OCI-LY3 (cell line): ENCODE measurements around the gene ARFIP1.

Experiments used
- H2AFZ ChIP-seq: fragments of 200-600, 300-600 bp; shearing (Covaris generic); 2 replicates; pipeline ENCODE4 v1.6.0; 2014; ENCODE audit warnings: antibody characterized with exemption, low read depth, low read length
- H3K27ac ChIP-seq: fragments of 200-600, 300-600 bp; sonication (generic); 2 replicates; pipeline ENCODE4 v1.5.1; 2014; ENCODE audit warnings: mild to moderate bottlenecking, low read length, moderate library complexity, mixed read lengths
- H3K27me3 ChIP-seq: fragments of 200-600, 300-600 bp; sonication (generic); 2 replicates; pipeline ENCODE4 v1.6.1; 2014; ENCODE audit warnings: low read depth, low read length, mixed read lengths
- H3K36me3 ChIP-seq: fragments of 200-600, 300-600 bp; sonication (generic); replicated peaks from 2 replicates; pipeline ENCODE3; 2014; ENCODE audit warnings: low read depth, low read length, mixed read lengths
- H3K4me1 ChIP-seq: fragments of 300-600, 200-600 bp; sonication (generic); 2 replicates; pipeline ENCODE4 v1.6.1; 2014; ENCODE audit warnings: low read length, mixed read lengths
- H3K4me2 ChIP-seq: fragments of 200-600, 300-600 bp; sonication (generic); 2 replicates; pipeline ENCODE4 v1.6.1; 2014; ENCODE audit warnings: low read length, mixed read lengths
- H3K4me3 ChIP-seq: fragments of 300-600, 200-600 bp; sonication (generic); 2 replicates; pipeline ENCODE4 v1.5.1; 2014; ENCODE audit warnings: antibody characterized with exemption, mild to moderate bottlenecking, low read length, moderate library complexity
- H3K79me2 ChIP-seq: fragments of 300-600, 200-600 bp; shearing (Covaris generic); 2 replicates; pipeline ENCODE4 v1.6.1; 2014; ENCODE audit warnings: mild to moderate bottlenecking, low read length, mixed read lengths
- H3K9ac ChIP-seq: fragments of 300-600, 200-600 bp; shearing (Covaris generic); 2 replicates; pipeline ENCODE4 v1.6.0; 2014; ENCODE audit warnings: mild to moderate bottlenecking, low read length, moderate library complexity
- H3K9me3 ChIP-seq: fragments of 200-600, 300-600 bp; shearing (Covaris generic); 2 replicates; pipeline ENCODE4 v1.6.1; 2014; ENCODE audit warnings: low read length, mixed read lengths; ENCODE audit not compliant: insufficient read depth
- H4K20me1 ChIP-seq: fragments of 200-600, 300-600 bp; sonication (generic); 2 replicates; pipeline ENCODE4 v1.6.1; 2016; ENCODE audit warnings: low read length, mixed read lengths; ENCODE audit not compliant: insufficient read depth
- EZH2phosphoT487 ChIP-seq: fragments of 200-600 bp; shearing (Covaris generic); IDR thresholded peaks from 2 replicates; pipeline ENCODE4 v1.6.1; 2018; ENCODE audit warnings: antibody characterized with exemption, mixed run types, low read depth
- TF ChIP-seq, protein P1 (sequence below): fragments of 200-600, 300-600 bp; sonication (generic); IDR thresholded peaks from 2 replicates; pipeline ENCODE4 v1.5.1; 2014; ENCODE audit warnings: antibody characterized with exemption, low read length, low read depth

Gene ARFIP1

GRCh38 chr4:152735396-152735859 is 44.3 kb upstream of the ARFIP1 start:
- no peaks in the 10 kb centered on the region for H4K20me1 ChIP-seq
- no peaks in the 10 kb centered on the region for H3K9me3 ChIP-seq
- H2AFZ ChIP-seq: no peak overlapping the region
- H3K4me1 ChIP-seq: peaks cover 21% of the 10 kb centered on the region
- TF ChIP-seq, protein P1, sequence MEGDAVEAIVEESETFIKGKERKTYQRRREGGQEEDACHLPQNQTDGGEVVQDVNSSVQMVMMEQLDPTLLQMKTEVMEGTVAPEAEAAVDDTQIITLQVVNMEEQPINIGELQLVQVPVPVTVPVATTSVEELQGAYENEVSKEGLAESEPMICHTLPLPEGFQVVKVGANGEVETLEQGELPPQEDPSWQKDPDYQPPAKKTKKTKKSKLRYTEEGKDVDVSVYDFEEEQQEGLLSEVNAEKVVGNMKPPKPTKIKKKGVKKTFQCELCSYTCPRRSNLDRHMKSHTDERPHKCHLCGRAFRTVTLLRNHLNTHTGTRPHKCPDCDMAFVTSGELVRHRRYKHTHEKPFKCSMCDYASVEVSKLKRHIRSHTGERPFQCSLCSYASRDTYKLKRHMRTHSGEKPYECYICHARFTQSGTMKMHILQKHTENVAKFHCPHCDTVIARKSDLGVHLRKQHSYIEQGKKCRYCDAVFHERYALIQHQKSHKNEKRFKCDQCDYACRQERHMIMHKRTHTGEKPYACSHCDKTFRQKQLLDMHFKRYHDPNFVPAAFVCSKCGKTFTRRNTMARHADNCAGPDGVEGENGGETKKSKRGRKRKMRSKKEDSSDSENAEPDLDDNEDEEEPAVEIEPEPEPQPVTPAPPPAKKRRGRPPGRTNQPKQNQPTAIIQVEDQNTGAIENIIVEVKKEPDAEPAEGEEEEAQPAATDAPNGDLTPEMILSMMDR: peak; percentile 95
- TF ChIP-seq EZH2phosphoT487: no peak
- no peak overlapping the region for H3K4me3 ChIP-seq
- no peak overlapping the region for H3K27ac ChIP-seq
- H3K79me2 ChIP-seq: no peaks in the 10 kb centered on the region
- no peak overlapping the region for H3K9ac ChIP-seq
- no peaks in the 10 kb centered on the region for H3K36me3 ChIP-seq
- no peak overlapping the region for H3K4me2 ChIP-seq
- peaks cover 10% of the 10 kb centered on the region; the same call in 1 of the 2 replicates for H3K27me3 ChIP-seq

DNA sequence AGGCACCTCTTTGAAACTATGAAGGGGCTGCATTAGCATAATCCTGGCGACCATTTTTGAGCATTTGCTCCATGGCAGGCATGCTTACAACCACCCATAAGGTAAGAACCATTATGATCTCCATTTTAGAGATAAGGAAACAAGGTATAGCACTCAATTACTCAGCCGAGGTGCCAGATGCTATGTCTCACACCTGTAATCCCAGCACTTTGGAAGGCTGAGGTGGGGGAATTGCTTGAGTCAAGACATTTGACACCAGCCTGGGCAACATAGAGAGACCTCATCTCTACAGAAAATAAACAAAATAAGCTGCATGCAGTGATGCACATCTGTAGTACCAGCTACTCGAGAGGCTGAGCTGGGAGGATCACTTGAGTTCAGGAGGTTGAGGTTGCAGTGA is 43.8 kb upstream of the ARFIP1 start:
- H2AFZ ChIP-seq: no peak overlapping the region
- no peaks in the 10 kb centered on the region for H3K36me3 ChIP-seq
- peaks cover 21% of the 10 kb centered on the region for H3K4me1 ChIP-seq
- TF ChIP-seq EZH2phosphoT487: no peak
- TF ChIP-seq, protein P1: no peak
- H3K79me2 ChIP-seq: no peaks in the 10 kb centered on the region
- no peak overlapping the region for H3K4me2 ChIP-seq
- H3K27ac ChIP-seq: no peak overlapping the region
- H3K9me3 ChIP-seq: no peaks in the 10 kb centered on the region
- H3K9ac ChIP-seq: no peak overlapping the region
- no peak overlapping the region for H3K4me3 ChIP-seq
- H3K27me3 ChIP-seq: peaks cover 10% of the 10 kb centered on the region; the same call in 1 of the 2 replicates
- H4K20me1 ChIP-seq: no peaks in the 10 kb centered on the region

- Histone ChIP-seq H3K27ac (no peak overlapping the region), H3K4me2 (no peak overlapping the region), H3K9me3 (no peaks in the 10 kb centered on the region), H3K79me2 (no peaks in the 10 kb centered on the region), H3K36me3 (no peaks in the 10 kb centered on the region), H3K27me3 (peaks cover 10% of the 10 kb centered on the region; the same call in 1 of the 2 replicates), H3K4me1 (peaks cover 19% of the 10 kb centered on the region), H4K20me1 (no peaks in the 10 kb centered on the region), H3K9ac (no peak overlapping the region), H3K4me3 (no peak overlapping the region), H2AFZ (no peak overlapping the region)
- no peak for TF ChIP-seq EZH2phosphoT487
- TF ChIP-seq, protein P1: no peak
These were observed 40.9 kb upstream of the ARFIP1 start for GRCh38 chr4:152738827-152739226.

DNA sequence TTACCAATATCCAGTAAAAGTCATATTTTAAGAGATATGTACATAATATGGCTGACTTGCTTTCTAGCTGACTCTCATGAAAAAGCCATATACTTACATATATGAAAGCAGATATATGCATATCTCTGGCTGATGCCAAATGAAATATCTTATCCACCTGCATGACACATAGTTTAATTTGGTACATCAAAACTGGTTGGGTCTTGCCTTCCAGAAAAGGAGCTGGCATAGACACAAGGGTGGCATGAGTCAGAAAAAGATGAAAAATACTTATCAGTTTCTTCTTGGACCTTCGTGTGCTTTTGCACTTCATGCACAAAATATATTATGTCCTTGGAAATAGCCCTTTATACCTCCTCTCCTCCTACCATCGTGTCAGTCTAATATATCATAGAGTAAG is 32.3 kb upstream of the ARFIP1 start:
- no peak overlapping the region for H3K27ac ChIP-seq
- no peaks in the 10 kb centered on the region for H3K27me3 ChIP-seq
- no peak overlapping the region for H3K4me3 ChIP-seq
- H3K36me3 ChIP-seq: no peaks in the 10 kb centered on the region
- H3K9ac ChIP-seq: no peak overlapping the region
- no peaks in the 10 kb centered on the region for H3K79me2 ChIP-seq
- H2AFZ ChIP-seq: no peak overlapping the region
- H3K9me3 ChIP-seq: peaks cover 3% of the 10 kb centered on the region; the same call in 1 of the 2 replicates
- TF ChIP-seq EZH2phosphoT487: no peak
- TF ChIP-seq, protein P1: no peak
- H3K4me1 ChIP-seq: no peaks in the 10 kb centered on the region
- no peak overlapping the region for H3K4me2 ChIP-seq
- no peaks in the 10 kb centered on the region for H4K20me1 ChIP-seq
